Neural cell (in vitro differentiated cells): ENCODE measurements around the gene CASP12. TPM values are rescaled to one million over a fixed set of nuclear protein-coding genes. Genes with fewer than 3 reads are reported as not detected.

Experiments
- H2AFZ ChIP-seq: fragments of 200-600, 300-800 bp; sonication (generic), shearing (Covaris generic); 2 replicates; pipeline ENCODE4 v1.6.0; 2014; ENCODE audit warnings: low read depth, mild to moderate bottlenecking, antibody characterized with exemption, low read length, moderate library complexity
- H3F3A ChIP-seq: fragments of 200-600 bp; shearing (Covaris generic); 2 replicates; pipeline ENCODE4 v1.6.1; 2016; ENCODE audit warnings: mild to moderate bottlenecking, moderate library complexity, mixed read lengths, antibody characterized with exemption, low read length; ENCODE audit not compliant: insufficient read depth, poor library complexity, severe bottlenecking
- H3K27ac ChIP-seq: fragments of 200-600, 300-800 bp; sonication (generic), shearing (Covaris generic); 2 replicates; pipeline ENCODE4 v1.5.1; 2014; ENCODE audit warnings: mild to moderate bottlenecking, low read length, moderate library complexity
- H3K27me3 ChIP-seq: fragments of 300-800, 200-600 bp; sonication (generic), shearing (Covaris generic); 2 replicates; pipeline ENCODE4 v1.6.0; 2014; ENCODE audit warnings: mild to moderate bottlenecking, low read depth, low read length, moderate library complexity; ENCODE audit not compliant: insufficient read depth
- H3K36me3 ChIP-seq: fragments of 300-800, 200-600 bp; sonication (generic), shearing (Covaris generic); 2 replicates; pipeline ENCODE4 v1.5.1; 2014; ENCODE audit warnings: mild to moderate bottlenecking, antibody characterized with exemption, low read length, moderate library complexity; ENCODE audit not compliant: insufficient read depth
- H3K4me2 ChIP-seq: fragments of 300-800, 200-600 bp; sonication (generic), shearing (Covaris generic); 2 replicates; pipeline ENCODE4 v1.6.0; 2014; ENCODE audit warnings: mild to moderate bottlenecking, low read length
- H3K4me3 ChIP-seq: fragments of 300-800, 200-600 bp; sonication (generic), shearing (Covaris generic); 2 replicates; pipeline ENCODE4 v1.5.1; 2014; ENCODE audit warnings: mild to moderate bottlenecking, low read length, moderate library complexity
- H3K79me2 ChIP-seq: fragments of 200-600 bp; shearing (Covaris generic); replicated peaks from 2 replicates; pipeline ENCODE4 v1.6.0; 2014; ENCODE audit warnings: mild to moderate bottlenecking, low read length, moderate library complexity; ENCODE audit not compliant: insufficient read depth
- H3K9ac ChIP-seq: fragments of 300-800, 200-600 bp; sonication (generic), shearing (Covaris generic); 2 replicates; pipeline ENCODE4 v1.6.1; 2016; ENCODE audit warnings: mild to moderate bottlenecking, low read length, mixed read lengths
- H3K9me2 ChIP-seq: fragments of 200-600 bp; shearing (Covaris generic); 2 replicates; pipeline ENCODE4 v1.6.1; 2016; ENCODE audit warnings: mild to moderate bottlenecking, low read length, mixed read lengths; ENCODE audit not compliant: insufficient read depth
- H3K9me3 ChIP-seq: fragments of 200-600, 300-800 bp; sonication (generic), shearing (Covaris generic); 2 replicates; pipeline ENCODE4 v1.6.1; 2016; ENCODE audit warnings: mild to moderate bottlenecking, mixed run types, low read length, moderate library complexity, mixed read lengths
- H4K20me1 ChIP-seq: fragments of 200-600 bp; shearing (Covaris generic); 2 replicates; pipeline ENCODE4 v1.6.1; 2016; ENCODE audit warnings: mild to moderate bottlenecking, mixed run types; ENCODE audit not compliant: insufficient read depth
- EP300 ChIP-seq: fragments of 450-650 bp; conservative IDR thresholded peaks from 2 replicates; pipeline ENCODE4 v1.6.1; 2014; ENCODE audit warnings: antibody characterized with exemption, mild to moderate bottlenecking, moderate library complexity; ENCODE audit not compliant: poor library complexity, severe bottlenecking
- EZH2 ChIP-seq: fragments of 200-600, 300-800 bp; shearing (Covaris generic), sonication (generic); IDR thresholded peaks from 2 replicates; pipeline ENCODE4 v1.6.1; 2014; ENCODE audit warnings: antibody characterized with exemption, low read length, borderline replicate concordance, mild to moderate bottlenecking; ENCODE audit not compliant: insufficient read depth, poor library complexity, severe bottlenecking
- MXI1 ChIP-seq: fragments of 450-650 bp; conservative IDR thresholded peaks from 2 replicates; pipeline ENCODE4 v1.6.1; 2014; ENCODE audit warnings: antibody characterized with exemption, mild to moderate bottlenecking; ENCODE audit not compliant: poor library complexity, severe bottlenecking
- POLR2AphosphoS5 ChIP-seq: IDR thresholded peaks from 2 replicates; pipeline ENCODE4 v1.6.1; 2012
- RAD21 ChIP-seq: fragments of 450-650 bp; conservative IDR thresholded peaks from 2 replicates; pipeline ENCODE4 v1.6.1; 2014; ENCODE audit warnings: antibody characterized with exemption, mild to moderate bottlenecking, moderate library complexity
- SMC3 ChIP-seq: fragments of 450-650 bp; conservative IDR thresholded peaks from 2 replicates; pipeline ENCODE4 v1.6.1; 2014; ENCODE audit warnings: antibody characterized with exemption, mild to moderate bottlenecking, moderate library complexity; ENCODE audit not compliant: poor library complexity
- TAF1 ChIP-seq: IDR thresholded peaks from 2 replicates; pipeline ENCODE4 v1.6.1; 2012; ENCODE audit warnings: low read depth
- polyA plus RNA-seq: library from polyadenylated mRNA; depleted of rRNA; stranded (reverse); fragments of >200 nt; gene quantifications from 2 replicates; pipeline ENCODE4 v1.2.3, GENCODE V29; 2014
- TF ChIP-seq, protein P1 (sequence below): IDR thresholded peaks from 2 replicates; pipeline ENCODE4 v1.6.1; 2012; ENCODE audit warnings: borderline replicate concordance
- TF ChIP-seq, protein P2 (sequence below): fragments of 450-650 bp; IDR thresholded peaks from 2 replicates; pipeline ENCODE4 v1.5.1; 2014; ENCODE audit warnings: antibody characterized with exemption, mild to moderate bottlenecking, moderate library complexity; ENCODE audit not compliant: poor library complexity, severe bottlenecking

The CASP12 gene
- polyA plus RNA-seq, 1 donor from 2014 or later, result not detected

DNA sequence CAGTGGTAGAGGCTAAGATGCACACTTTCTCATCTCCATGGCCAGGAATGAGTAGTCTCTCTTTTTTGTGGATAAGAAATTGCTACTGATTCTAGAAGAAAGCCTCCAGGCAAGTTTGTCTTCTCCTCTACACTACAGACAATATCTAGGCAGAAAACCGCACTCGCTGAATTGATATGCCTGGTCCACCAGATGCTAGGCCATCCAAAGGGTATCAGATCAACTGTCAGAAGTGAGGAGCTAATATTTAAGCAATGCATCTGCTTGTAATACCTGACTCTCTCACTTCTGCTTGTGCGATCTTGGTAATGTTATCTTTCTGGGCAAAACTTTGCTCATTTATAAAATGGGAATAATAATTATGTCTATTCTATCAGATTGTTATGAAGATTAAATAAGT, 45.0 kb downstream of the CASP12 start:
- Histone ChIP-seq H3K27me3 (no peaks in the 10 kb centered on the region), H3K9me3 (no peaks in the 10 kb centered on the region), H4K20me1 (no peaks in the 10 kb centered on the region), H3K4me2 (no peak overlapping the region), H3F3A (no peaks in the 10 kb centered on the region), H2AFZ (no peak overlapping the region), H3K9me2 (peaks cover 3% of the 10 kb centered on the region), H3K79me2 (no peaks in the 10 kb centered on the region), H3K4me3 (no peak overlapping the region), H3K36me3 (no peaks in the 10 kb centered on the region), H3K9ac (no peak overlapping the region), H3K27ac (no peak overlapping the region)
- TF ChIP-seq EP300, result no peak
- TF ChIP-seq EZH2, result no peak
- TF ChIP-seq, protein P1, sequence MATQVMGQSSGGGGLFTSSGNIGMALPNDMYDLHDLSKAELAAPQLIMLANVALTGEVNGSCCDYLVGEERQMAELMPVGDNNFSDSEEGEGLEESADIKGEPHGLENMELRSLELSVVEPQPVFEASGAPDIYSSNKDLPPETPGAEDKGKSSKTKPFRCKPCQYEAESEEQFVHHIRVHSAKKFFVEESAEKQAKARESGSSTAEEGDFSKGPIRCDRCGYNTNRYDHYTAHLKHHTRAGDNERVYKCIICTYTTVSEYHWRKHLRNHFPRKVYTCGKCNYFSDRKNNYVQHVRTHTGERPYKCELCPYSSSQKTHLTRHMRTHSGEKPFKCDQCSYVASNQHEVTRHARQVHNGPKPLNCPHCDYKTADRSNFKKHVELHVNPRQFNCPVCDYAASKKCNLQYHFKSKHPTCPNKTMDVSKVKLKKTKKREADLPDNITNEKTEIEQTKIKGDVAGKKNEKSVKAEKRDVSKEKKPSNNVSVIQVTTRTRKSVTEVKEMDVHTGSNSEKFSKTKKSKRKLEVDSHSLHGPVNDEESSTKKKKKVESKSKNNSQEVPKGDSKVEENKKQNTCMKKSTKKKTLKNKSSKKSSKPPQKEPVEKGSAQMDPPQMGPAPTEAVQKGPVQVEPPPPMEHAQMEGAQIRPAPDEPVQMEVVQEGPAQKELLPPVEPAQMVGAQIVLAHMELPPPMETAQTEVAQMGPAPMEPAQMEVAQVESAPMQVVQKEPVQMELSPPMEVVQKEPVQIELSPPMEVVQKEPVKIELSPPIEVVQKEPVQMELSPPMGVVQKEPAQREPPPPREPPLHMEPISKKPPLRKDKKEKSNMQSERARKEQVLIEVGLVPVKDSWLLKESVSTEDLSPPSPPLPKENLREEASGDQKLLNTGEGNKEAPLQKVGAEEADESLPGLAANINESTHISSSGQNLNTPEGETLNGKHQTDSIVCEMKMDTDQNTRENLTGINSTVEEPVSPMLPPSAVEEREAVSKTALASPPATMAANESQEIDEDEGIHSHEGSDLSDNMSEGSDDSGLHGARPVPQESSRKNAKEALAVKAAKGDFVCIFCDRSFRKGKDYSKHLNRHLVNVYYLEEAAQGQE, result no peak
- TF ChIP-seq POLR2AphosphoS5, result no peak
- no peak for TF ChIP-seq MXI1
- TF ChIP-seq, protein P2, sequence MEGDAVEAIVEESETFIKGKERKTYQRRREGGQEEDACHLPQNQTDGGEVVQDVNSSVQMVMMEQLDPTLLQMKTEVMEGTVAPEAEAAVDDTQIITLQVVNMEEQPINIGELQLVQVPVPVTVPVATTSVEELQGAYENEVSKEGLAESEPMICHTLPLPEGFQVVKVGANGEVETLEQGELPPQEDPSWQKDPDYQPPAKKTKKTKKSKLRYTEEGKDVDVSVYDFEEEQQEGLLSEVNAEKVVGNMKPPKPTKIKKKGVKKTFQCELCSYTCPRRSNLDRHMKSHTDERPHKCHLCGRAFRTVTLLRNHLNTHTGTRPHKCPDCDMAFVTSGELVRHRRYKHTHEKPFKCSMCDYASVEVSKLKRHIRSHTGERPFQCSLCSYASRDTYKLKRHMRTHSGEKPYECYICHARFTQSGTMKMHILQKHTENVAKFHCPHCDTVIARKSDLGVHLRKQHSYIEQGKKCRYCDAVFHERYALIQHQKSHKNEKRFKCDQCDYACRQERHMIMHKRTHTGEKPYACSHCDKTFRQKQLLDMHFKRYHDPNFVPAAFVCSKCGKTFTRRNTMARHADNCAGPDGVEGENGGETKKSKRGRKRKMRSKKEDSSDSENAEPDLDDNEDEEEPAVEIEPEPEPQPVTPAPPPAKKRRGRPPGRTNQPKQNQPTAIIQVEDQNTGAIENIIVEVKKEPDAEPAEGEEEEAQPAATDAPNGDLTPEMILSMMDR, result no peak
- TF ChIP-seq SMC3, result no peak
- TF ChIP-seq RAD21, result no peak
- TF ChIP-seq TAF1, result no peak

DNA sequence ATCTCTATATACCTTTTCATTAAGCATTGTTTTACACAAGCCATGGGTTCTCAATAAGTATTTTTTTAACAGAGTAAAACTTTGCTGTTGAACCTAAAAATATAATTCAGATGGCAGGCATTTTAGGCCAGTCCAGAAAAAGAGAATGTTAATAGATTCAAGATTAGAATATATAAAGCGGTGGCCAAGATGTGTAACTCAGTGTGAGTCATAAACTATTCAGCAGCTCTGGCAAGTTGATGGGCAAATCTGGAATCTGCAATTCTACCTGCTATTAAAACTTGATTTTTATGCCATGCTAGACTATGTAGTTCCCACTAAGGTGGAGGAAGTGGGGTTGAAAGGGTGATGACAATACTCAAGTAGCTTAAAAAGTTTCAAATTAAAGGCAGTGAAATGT, 45.4 kb downstream of the CASP12 start:
- no peaks in the 10 kb centered on the region for H3K79me2 ChIP-seq
- H3K4me2 ChIP-seq, result no peak overlapping the region
- no peaks in the 10 kb centered on the region for H3K36me3 ChIP-seq
- H2AFZ ChIP-seq, result no peak overlapping the region
- TF ChIP-seq TAF1, result no peak
- no peak for TF ChIP-seq POLR2AphosphoS5
- no peak for TF ChIP-seq RAD21
- H3K27me3 ChIP-seq, result no peaks in the 10 kb centered on the region
- no peak overlapping the region for H3K9ac ChIP-seq
- peaks cover 3% of the 10 kb centered on the region for H3K9me2 ChIP-seq
- no peak overlapping the region for H3K4me3 ChIP-seq
- H3K9me3 ChIP-seq, result no peaks in the 10 kb centered on the region
- H4K20me1 ChIP-seq, result no peaks in the 10 kb centered on the region
- no peak overlapping the region for H3K27ac ChIP-seq
- H3F3A ChIP-seq, result no peaks in the 10 kb centered on the region

DNA sequence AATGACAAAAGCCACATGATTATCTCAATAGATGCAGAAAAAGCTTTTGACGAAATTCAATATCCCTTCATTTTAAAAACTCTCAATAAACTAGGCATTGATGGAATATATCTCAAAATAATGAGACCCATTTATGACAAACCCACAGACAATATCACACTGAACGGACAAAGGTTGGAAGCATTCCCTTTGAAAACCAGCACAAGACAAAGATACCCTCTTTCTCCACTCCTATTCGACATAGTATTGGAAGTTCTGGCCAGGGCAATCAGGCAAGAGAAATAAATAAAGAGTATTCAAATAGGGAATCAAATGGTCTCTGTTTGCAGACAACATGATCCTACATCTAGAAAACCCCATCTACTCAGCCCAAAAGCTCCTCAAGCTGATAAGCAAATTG, 52.0 kb downstream of the CASP12 start:
- H3K27ac ChIP-seq, result no peak overlapping the region
- no peaks in the 10 kb centered on the region for H3K79me2 ChIP-seq
- H3K27me3 ChIP-seq, result no peaks in the 10 kb centered on the region

More for the DNA sequence above, 52.0 kb downstream of the CASP12 start:
- no peaks in the 10 kb centered on the region for H3K9me3 ChIP-seq
- no peak overlapping the region for H3K9ac ChIP-seq
- no peak overlapping the region for H3K4me3 ChIP-seq
- H3K4me2 ChIP-seq, result no peak overlapping the region
- no peaks in the 10 kb centered on the region for H3K36me3 ChIP-seq
- H3F3A ChIP-seq, result no peaks in the 10 kb centered on the region
- H3K9me2 ChIP-seq, result peaks cover 3% of the 10 kb centered on the region
- TF ChIP-seq SMC3 (no peak), MXI1 (no peak), EP300 (no peak), EZH2 (no peak), POLR2AphosphoS5 (no peak), TAF1 (no peak), RAD21 (no peak)
- TF ChIP-seq, protein P1, result no peak
- TF ChIP-seq, protein P2, result no peak
- no peak overlapping the region for H2AFZ ChIP-seq
- H4K20me1 ChIP-seq, result no peaks in the 10 kb centered on the region
